ENCODE measurements around the gene SAT2.

Gene SAT2

GRCh38 chr17:7593296-7593695, 34.3 kb downstream of the SAT2 start:
- in situ Hi-C loops (cut with MboI; ENCODE audit: low sequenced_read_pairs, unreplicated experiment), result no loop called here
- TF ChIP-seq CTCF (IDR thresholded peaks at IDR 0.05; ENCODE audit: borderline replicate concordance, control extremely low read depth, extremely low read depth, insufficient read depth, missing control alignments), result no peak
- DNase-seq (ENCODE audit: low spot score), result no peak

- no peak for DNase-seq (ENCODE audit: low spot score)
- no peak for TF ChIP-seq CTCF (IDR thresholded peaks at IDR 0.05; ENCODE audit: borderline replicate concordance, control extremely low read depth, extremely low read depth, insufficient read depth, missing control alignments)
- in situ Hi-C loops (cut with MboI; ENCODE audit: low sequenced_read_pairs, unreplicated experiment), result no loop called here
Observed at GRCh38 chr17:7592422-7593021, 35.1 kb downstream of the SAT2 start.

GRCh38 chr17:7591596-7591995, 36.0 kb downstream of the SAT2 start:
- TF ChIP-seq CTCF (IDR thresholded peaks at IDR 0.05; ENCODE audit: borderline replicate concordance, control extremely low read depth, extremely low read depth, insufficient read depth, missing control alignments), result no peak
- in situ Hi-C loops (cut with MboI; ENCODE audit: low sequenced_read_pairs, unreplicated experiment), result no loop called here

GRCh38 chr17:7590743-7591142, 36.9 kb downstream of the SAT2 start:
- DNase-seq (ENCODE audit: low spot score), result no peak
- in situ Hi-C loops (cut with MboI; ENCODE audit: low sequenced_read_pairs, unreplicated experiment), result no loop called here
- TF ChIP-seq CTCF (IDR thresholded peaks at IDR 0.05; ENCODE audit: borderline replicate concordance, control extremely low read depth, extremely low read depth, insufficient read depth, missing control alignments), result no peak

More at GRCh38 chr17:7591596-7591995, 36.0 kb downstream of the SAT2 start:
- no peak for DNase-seq (ENCODE audit: low spot score)

- in situ Hi-C loops (cut with MboI; ENCODE audit: low sequenced_read_pairs, unreplicated experiment), result no loop called here
- no peak for DNase-seq (ENCODE audit: low spot score)
- no peak for TF ChIP-seq CTCF (IDR thresholded peaks at IDR 0.05; ENCODE audit: borderline replicate concordance, control extremely low read depth, extremely low read depth, insufficient read depth, missing control alignments)
Observed at GRCh38 chr17:7589891-7590691, 37.5 kb downstream of the SAT2 start, which contains the start of gene SOX15. SOX15 (minus strand) TSS chr17:7590094; CDS start chr17:7589676, 418 bp downstream.

GRCh38 chr17:7589204-7589868, 38.3 kb downstream of the SAT2 start:
- peak; percentile 88 for DNase-seq (ENCODE audit: low spot score)
- in situ Hi-C loops (cut with MboI; ENCODE audit: low sequenced_read_pairs, unreplicated experiment), result no loop called here
- TF ChIP-seq CTCF (IDR thresholded peaks at IDR 0.05; ENCODE audit: borderline replicate concordance, control extremely low read depth, extremely low read depth, insufficient read depth, missing control alignments), result peak; percentile 82
